Measurements from ENCODE around the gene ADAMTS2. TPM values are rescaled to one million over a fixed set of nuclear protein-coding genes. Genes with fewer than 3 reads are reported as not detected.
A peak's percentile ranks its signal among the peaks of the same experiment; 100 is the strongest.

ADAMTS2 gene
- total and polyA plus RNA-seq, 2 of the 4 experiments (the other 2 are of a cell fraction), result 19.0 to 58.8 TPM

DNA sequence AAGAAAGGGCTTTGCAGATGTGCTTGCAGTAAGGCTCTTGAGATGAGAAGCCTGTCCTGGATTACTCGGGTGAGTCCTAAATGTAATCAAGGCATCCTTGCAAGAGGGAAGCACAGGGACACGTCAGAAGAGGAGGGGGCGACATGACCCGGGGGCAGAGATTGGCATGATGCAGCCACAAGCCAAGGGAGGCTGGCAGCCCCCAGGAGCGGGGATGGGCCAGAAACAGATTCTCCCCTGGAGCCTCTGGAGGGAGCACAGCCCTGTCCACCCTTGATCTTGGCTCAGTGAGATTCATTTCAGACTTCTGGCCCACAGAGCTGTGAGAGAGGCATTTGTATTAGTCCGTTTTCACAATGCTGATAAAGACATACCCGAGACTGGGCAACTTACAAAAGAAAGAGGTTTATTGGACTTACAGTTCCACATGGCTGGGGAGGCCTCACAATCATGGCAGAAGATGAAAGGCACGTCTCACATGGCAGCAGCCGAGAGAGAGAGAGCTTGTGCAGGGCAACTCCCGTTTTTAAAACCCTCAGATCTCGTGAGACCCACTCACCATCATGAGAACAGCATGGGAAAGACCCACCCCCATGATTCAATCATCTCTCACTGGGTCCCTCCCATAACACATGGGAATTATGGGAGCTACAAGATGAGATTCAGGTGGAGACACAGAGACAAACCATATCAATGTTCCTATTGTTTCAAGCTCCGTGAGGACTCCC is 76.1 kb downstream of the ADAMTS2 start (continued):
- TF ChIP-seq, protein P1, sequence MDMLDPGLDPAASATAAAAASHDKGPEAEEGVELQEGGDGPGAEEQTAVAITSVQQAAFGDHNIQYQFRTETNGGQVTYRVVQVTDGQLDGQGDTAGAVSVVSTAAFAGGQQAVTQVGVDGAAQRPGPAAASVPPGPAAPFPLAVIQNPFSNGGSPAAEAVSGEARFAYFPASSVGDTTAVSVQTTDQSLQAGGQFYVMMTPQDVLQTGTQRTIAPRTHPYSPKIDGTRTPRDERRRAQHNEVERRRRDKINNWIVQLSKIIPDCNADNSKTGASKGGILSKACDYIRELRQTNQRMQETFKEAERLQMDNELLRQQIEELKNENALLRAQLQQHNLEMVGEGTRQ (IDR thresholded peaks at IDR 0.05; ENCODE audit: low read depth, low read length), result no peak

DNA sequence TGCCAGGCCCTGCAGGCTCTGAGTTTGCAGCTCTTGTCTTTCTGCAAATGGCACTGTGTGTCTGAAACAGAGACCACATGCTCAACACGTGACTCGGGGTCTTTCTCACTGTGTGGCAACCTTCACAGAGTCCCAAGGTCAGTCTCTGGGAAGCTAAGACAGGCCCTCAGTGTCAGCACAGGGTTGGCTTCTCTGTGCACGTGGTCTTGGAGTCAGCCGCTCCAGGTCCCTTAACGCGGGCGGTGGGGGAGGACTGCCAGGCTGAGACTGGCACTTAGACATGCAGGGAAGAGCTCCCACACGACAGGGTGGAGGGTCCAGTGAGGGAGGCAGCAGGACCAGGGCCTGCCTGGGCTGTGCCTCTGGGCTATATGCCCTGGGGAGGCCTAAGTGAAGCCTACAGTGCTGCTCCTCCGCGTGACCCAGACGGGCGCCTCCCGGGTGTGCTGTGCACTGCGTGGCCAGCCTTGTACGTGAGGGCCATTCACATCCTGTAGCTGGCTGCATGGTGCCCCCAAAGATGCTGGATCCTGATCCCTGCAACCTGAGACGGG is 76.8 kb downstream of the ADAMTS2 start:
- Histone ChIP-seq H3K4ac (ENCODE audit: low read depth, low read length) (peak overlapping the region; percentile 100), H2BK15ac (ENCODE audit: low read depth, low read length) (peak overlapping the region; percentile 82; the same call in 2 of the 3 replicates), H2AFZ (replicated peaks; ENCODE audit: low read length, poor library complexity) (peak overlapping the region; percentile 67), H2BK5ac (ENCODE audit: low read depth, low read length, poor library complexity, severe bottlenecking) (peak overlapping the region; percentile 98), H2AK9ac (replicated peaks; ENCODE audit: low read depth, low read length, poor library complexity) (peak overlapping the region; percentile 81), H2BK20ac (ENCODE audit: low read depth, low read length) (peak overlapping the region; percentile 28), H3K9me1 (ENCODE audit: insufficient read depth, low read length) (peaks cover 57% of the 10 kb centered on the region), H3K14ac (replicated peaks; ENCODE audit: low read depth, low read length) (peak overlapping the region; percentile 80), H3K36me3 (ENCODE audit: control insufficient read depth, insufficient read depth, low read length) (peaks cover 6% of the 10 kb centered on the region; the same call in 1 of the 2 replicates), H3K4me3 (ENCODE audit: insufficient read depth, low read depth, low read length) (no peak overlapping the region), H4K8ac (ENCODE audit: low read depth in 2 of 2, low read length in 2 of 2) (peak overlapping the region; percentile 98 to 99; a peak in 2 of 4 replicates), H4K20me1 (ENCODE audit: insufficient read depth, low read length) (no peaks in the 10 kb centered on the region), H2AK5ac (ENCODE audit: low read depth, low read length) (peak overlapping the region; percentile 86), H3K56ac (ENCODE audit: extremely low read depth, insufficient read depth, low read length) (no peak overlapping the region), H3K4me2 (ENCODE audit: low read depth, low read length) (no peak overlapping the region), H3K18ac (ENCODE audit: low read depth, low read length) (peak overlapping the region; percentile 75; the same call in 1 of the 2 replicates), H3K27me3 (ENCODE audit: control insufficient read depth, insufficient read depth, low read length) (no peaks in the 10 kb centered on the region), H4K91ac (ENCODE audit: insufficient read depth, low read depth, low read length) (peak overlapping the region; percentile 100), H2BK120ac (ENCODE audit: low read depth, low read length) (peak overlapping the region; percentile 99), H3K9ac (ENCODE audit: low read depth, low read length) (no peak overlapping the region), H3K9me3 (ENCODE audit: control insufficient read depth, insufficient read depth, low read length) (no peaks in the 10 kb centered on the region), H3K27ac (ENCODE audit: insufficient read depth, low read length) (peak overlapping the region; percentile 98; the same call in 1 of the 2 replicates), H3K23ac (ENCODE audit: low read depth, low read length) (peak overlapping the region; percentile 1; the same call in 1 of the 2 replicates), H3K4me1 (ENCODE audit: control insufficient read depth, insufficient read depth, low read length) (peaks cover 68% of the 10 kb centered on the region), H3K79me1 (ENCODE audit: low read depth in 1 of 2, low read length in 2 of 2) (peaks cover 37 to 90% of the 10 kb centered on the region in 2 experiments), H4K5ac (ENCODE audit: low read depth, low read length) (peak overlapping the region; percentile 53)
- TF ChIP-seq, protein P1 (IDR thresholded peaks at IDR 0.05; ENCODE audit: low read depth, low read length), result no peak
- TF ChIP-seq BHLHE40 (IDR thresholded peaks at IDR 0.05; ENCODE audit: low read depth, low read length), result no peak
- POLR2A ChIA-PET (ENCODE audit: unreplicated experiment), result no interaction called here
- DNase-seq, result no peak
- WGBS, 2 experiments (ENCODE audit: extremely low coverage in 2 of 2, insufficient read length in 1 of 2), result 97% methylated on average over 11 of the region's 16 CpGs; no CpG with 5 or more reads in 1 of the 2 experiments
- dilution Hi-C loops (cut with HindIII; ENCODE audit: low sequenced_read_pairs, unreplicated experiment) (no loop called here), in situ Hi-C loops (cut with MboI; ENCODE audit: low sequenced_read_pairs) (no loop called here), intact Hi-C loops (cut with micrococcal nuclease) (loop anchor here (5.0 kb wide), 3 partner anchors 34 to 224 kb away; no protein-coding TSS in a partner anchor)
- CTCF ChIA-PET, result no interaction called here
- ATAC-seq (ENCODE audit: low read depth), result no peak
- BruUV-seq (replicated peaks), result no TSS peak
